Measurements from ENCODE around the gene BANK1.

The BANK1 gene

GRCh38 chr4:102089850-102090621 is 299.5 kb downstream of the BANK1 start:
- Histone ChIP-seq H3K36me3 (ENCODE audit: control insufficient read depth, insufficient read depth, low read length) (no peaks in the 10 kb centered on the region), H3K9me3 (ENCODE audit: control insufficient read depth, low read length) (no peaks in the 10 kb centered on the region), H3K27ac (ENCODE audit: insufficient read depth, low read length, poor library complexity, severe bottlenecking) (no peak overlapping the region), H3K27me3 (replicated peaks; ENCODE audit: control insufficient read depth, insufficient read depth, low read length, poor library complexity, severe bottlenecking) (no peaks in the 10 kb centered on the region), H3K4me1 (ENCODE audit: control insufficient read depth, insufficient read depth, low read length, poor library complexity, severe bottlenecking) (no peaks in the 10 kb centered on the region), H3K4me3 (ENCODE audit: insufficient read depth, low read depth, low read length, poor library complexity, severe bottlenecking) (no peak overlapping the region)
- no peak for DNase-seq

GRCh38 chr4:102091656-102092055 is 301.1 kb downstream of the BANK1 start:
- H3K27me3 ChIP-seq (replicated peaks; ENCODE audit: control insufficient read depth, insufficient read depth, low read length, poor library complexity, severe bottlenecking) = no peaks in the 10 kb centered on the region
- no peaks in the 10 kb centered on the region for H3K36me3 ChIP-seq (ENCODE audit: control insufficient read depth, insufficient read depth, low read length)
- H3K9me3 ChIP-seq (ENCODE audit: control insufficient read depth, low read length) = no peaks in the 10 kb centered on the region
- no peak for DNase-seq
- H3K4me1 ChIP-seq (ENCODE audit: control insufficient read depth, insufficient read depth, low read length, poor library complexity, severe bottlenecking) = no peaks in the 10 kb centered on the region
- no peak overlapping the region for H3K4me3 ChIP-seq (ENCODE audit: insufficient read depth, low read depth, low read length, poor library complexity, severe bottlenecking)
- H3K27ac ChIP-seq (ENCODE audit: insufficient read depth, low read length, poor library complexity, severe bottlenecking) = no peak overlapping the region

GRCh38 chr4:102094481-102094880 is 304.0 kb downstream of the BANK1 start:
- H3K27me3 ChIP-seq (replicated peaks; ENCODE audit: control insufficient read depth, insufficient read depth, low read length, poor library complexity, severe bottlenecking) = no peaks in the 10 kb centered on the region
- H3K36me3 ChIP-seq (ENCODE audit: control insufficient read depth, insufficient read depth, low read length) = no peaks in the 10 kb centered on the region
- H3K4me3 ChIP-seq (ENCODE audit: insufficient read depth, low read depth, low read length, poor library complexity, severe bottlenecking) = no peak overlapping the region
- no peak for DNase-seq
- H3K4me1 ChIP-seq (ENCODE audit: control insufficient read depth, insufficient read depth, low read length, poor library complexity, severe bottlenecking) = no peaks in the 10 kb centered on the region
- no peaks in the 10 kb centered on the region for H3K9me3 ChIP-seq (ENCODE audit: control insufficient read depth, low read length)
- no peak overlapping the region for H3K27ac ChIP-seq (ENCODE audit: insufficient read depth, low read length, poor library complexity, severe bottlenecking)

- Histone ChIP-seq H3K36me3 (ENCODE audit: control insufficient read depth, insufficient read depth, low read length) (no peaks in the 10 kb centered on the region), H3K27me3 (replicated peaks; ENCODE audit: control insufficient read depth, insufficient read depth, low read length, poor library complexity, severe bottlenecking) (no peaks in the 10 kb centered on the region), H3K4me3 (ENCODE audit: insufficient read depth, low read depth, low read length, poor library complexity, severe bottlenecking) (no peak overlapping the region), H3K9me3 (ENCODE audit: control insufficient read depth, low read length) (no peaks in the 10 kb centered on the region), H3K4me1 (ENCODE audit: control insufficient read depth, insufficient read depth, low read length, poor library complexity, severe bottlenecking) (no peaks in the 10 kb centered on the region), H3K27ac (ENCODE audit: insufficient read depth, low read length, poor library complexity, severe bottlenecking) (no peak overlapping the region)
- no peak for DNase-seq
Observed at GRCh38 chr4:102103368-102103767, 312.8 kb downstream of the BANK1 start.

- no peak for DNase-seq
- no peaks in the 10 kb centered on the region for H3K27me3 ChIP-seq (replicated peaks; ENCODE audit: control insufficient read depth, insufficient read depth, low read length, poor library complexity, severe bottlenecking)
- no peaks in the 10 kb centered on the region for H3K36me3 ChIP-seq (ENCODE audit: control insufficient read depth, insufficient read depth, low read length)
- no peak overlapping the region for H3K27ac ChIP-seq (ENCODE audit: insufficient read depth, low read length, poor library complexity, severe bottlenecking)
- no peaks in the 10 kb centered on the region for H3K9me3 ChIP-seq (ENCODE audit: control insufficient read depth, low read length)
- no peak overlapping the region for H3K4me3 ChIP-seq (ENCODE audit: insufficient read depth, low read depth, low read length, poor library complexity, severe bottlenecking)
- no peaks in the 10 kb centered on the region for H3K4me1 ChIP-seq (ENCODE audit: control insufficient read depth, insufficient read depth, low read length, poor library complexity, severe bottlenecking)
Observed at GRCh38 chr4:102104278-102104677, 313.7 kb downstream of the BANK1 start.

- no peaks in the 10 kb centered on the region for H3K27me3 ChIP-seq (replicated peaks; ENCODE audit: control insufficient read depth, insufficient read depth, low read length, poor library complexity, severe bottlenecking)
- H3K27ac ChIP-seq (ENCODE audit: insufficient read depth, low read length, poor library complexity, severe bottlenecking) = no peak overlapping the region
- H3K36me3 ChIP-seq (ENCODE audit: control insufficient read depth, insufficient read depth, low read length) = no peaks in the 10 kb centered on the region
- H3K9me3 ChIP-seq (ENCODE audit: control insufficient read depth, low read length) = no peaks in the 10 kb centered on the region
- no peak for DNase-seq
- H3K4me3 ChIP-seq (ENCODE audit: insufficient read depth, low read depth, low read length, poor library complexity, severe bottlenecking) = no peak overlapping the region
- no peaks in the 10 kb centered on the region for H3K4me1 ChIP-seq (ENCODE audit: control insufficient read depth, insufficient read depth, low read length, poor library complexity, severe bottlenecking)
Observed at GRCh38 chr4:102105983-102106382, 315.5 kb downstream of the BANK1 start.

GRCh38 chr4:102114118-102114630 is 323.6 kb downstream of the BANK1 start:
- Histone ChIP-seq H3K27me3 (replicated peaks; ENCODE audit: control insufficient read depth, insufficient read depth, low read length, poor library complexity, severe bottlenecking) (no peaks in the 10 kb centered on the region), H3K4me1 (ENCODE audit: control insufficient read depth, insufficient read depth, low read length, poor library complexity, severe bottlenecking) (no peaks in the 10 kb centered on the region), H3K36me3 (ENCODE audit: control insufficient read depth, insufficient read depth, low read length) (no peaks in the 10 kb centered on the region), H3K9me3 (ENCODE audit: control insufficient read depth, low read length) (no peaks in the 10 kb centered on the region), H3K4me3 (ENCODE audit: insufficient read depth, low read depth, low read length, poor library complexity, severe bottlenecking) (no peak overlapping the region), H3K27ac (ENCODE audit: insufficient read depth, low read length, poor library complexity, severe bottlenecking) (no peak overlapping the region)
- DNase-seq = no peak

- no peak for DNase-seq
- H3K27me3 ChIP-seq (replicated peaks; ENCODE audit: control insufficient read depth, insufficient read depth, low read length, poor library complexity, severe bottlenecking) = no peaks in the 10 kb centered on the region
- no peaks in the 10 kb centered on the region for H3K36me3 ChIP-seq (ENCODE audit: control insufficient read depth, insufficient read depth, low read length)
- H3K27ac ChIP-seq (ENCODE audit: insufficient read depth, low read length, poor library complexity, severe bottlenecking) = no peak overlapping the region
- no peaks in the 10 kb centered on the region for H3K9me3 ChIP-seq (ENCODE audit: control insufficient read depth, low read length)
- H3K4me3 ChIP-seq (ENCODE audit: insufficient read depth, low read depth, low read length, poor library complexity, severe bottlenecking) = no peak overlapping the region
- no peaks in the 10 kb centered on the region for H3K4me1 ChIP-seq (ENCODE audit: control insufficient read depth, insufficient read depth, low read length, poor library complexity, severe bottlenecking)
Observed at GRCh38 chr4:102116121-102116520, 325.6 kb downstream of the BANK1 start.

- H3K4me1 ChIP-seq (ENCODE audit: control insufficient read depth, insufficient read depth, low read length, poor library complexity, severe bottlenecking) = no peaks in the 10 kb centered on the region
- no peaks in the 10 kb centered on the region for H3K36me3 ChIP-seq (ENCODE audit: control insufficient read depth, insufficient read depth, low read length)
- no peak for DNase-seq
- no peak overlapping the region for H3K4me3 ChIP-seq (ENCODE audit: insufficient read depth, low read depth, low read length, poor library complexity, severe bottlenecking)
- no peaks in the 10 kb centered on the region for H3K27me3 ChIP-seq (replicated peaks; ENCODE audit: control insufficient read depth, insufficient read depth, low read length, poor library complexity, severe bottlenecking)
- no peaks in the 10 kb centered on the region for H3K9me3 ChIP-seq (ENCODE audit: control insufficient read depth, low read length)
- H3K27ac ChIP-seq (ENCODE audit: insufficient read depth, low read length, poor library complexity, severe bottlenecking) = no peak overlapping the region
Observed at GRCh38 chr4:102120846-102121245, 330.3 kb downstream of the BANK1 start.

All from effector memory CD4-positive, alpha-beta T cell (primary cell).